ENCODE results near the gene ZNRF4. TPM values are rescaled to one million over a fixed set of nuclear protein-coding genes. Genes with fewer than 3 reads are reported as not detected.

ZNRF4 gene
- total RNA-seq, 4 donors from 2014 or later, result not detected

DNA sequence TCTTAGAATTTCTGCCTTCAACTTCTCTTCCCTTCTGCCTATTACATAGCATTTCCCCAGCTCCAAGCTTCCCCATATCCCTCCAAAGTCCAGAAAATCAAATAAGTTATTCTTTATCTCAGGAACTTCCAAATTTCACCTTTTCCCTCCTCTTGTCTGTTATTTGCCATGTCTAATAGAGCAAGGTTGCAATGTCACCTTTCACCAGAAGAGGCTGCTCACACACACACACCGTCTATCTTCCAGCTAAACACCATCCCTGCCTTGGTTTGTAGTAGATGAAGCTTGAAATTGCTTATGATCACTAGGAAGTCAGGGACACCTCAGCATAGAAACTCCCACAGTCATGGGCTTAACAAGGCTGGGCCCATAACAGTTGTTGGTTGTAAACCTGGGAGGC is 48.4 kb downstream of the ZNRF4 start:
- Histone ChIP-seq H3K36me3 (no peaks in the 10 kb centered on the region), H3K27me3 (no peaks in the 10 kb centered on the region), H3K4me3 (no peak overlapping the region), H3K4me1 (no peaks in the 10 kb centered on the region), H3K9me3 (peaks cover 0 to 3% of the 10 kb centered on the region in 2 donors), H3K27ac (no peak overlapping the region)
- TF ChIP-seq POLR2A (IDR thresholded peaks at IDR 0.05), result no peak
- TF ChIP-seq, protein P1, sequence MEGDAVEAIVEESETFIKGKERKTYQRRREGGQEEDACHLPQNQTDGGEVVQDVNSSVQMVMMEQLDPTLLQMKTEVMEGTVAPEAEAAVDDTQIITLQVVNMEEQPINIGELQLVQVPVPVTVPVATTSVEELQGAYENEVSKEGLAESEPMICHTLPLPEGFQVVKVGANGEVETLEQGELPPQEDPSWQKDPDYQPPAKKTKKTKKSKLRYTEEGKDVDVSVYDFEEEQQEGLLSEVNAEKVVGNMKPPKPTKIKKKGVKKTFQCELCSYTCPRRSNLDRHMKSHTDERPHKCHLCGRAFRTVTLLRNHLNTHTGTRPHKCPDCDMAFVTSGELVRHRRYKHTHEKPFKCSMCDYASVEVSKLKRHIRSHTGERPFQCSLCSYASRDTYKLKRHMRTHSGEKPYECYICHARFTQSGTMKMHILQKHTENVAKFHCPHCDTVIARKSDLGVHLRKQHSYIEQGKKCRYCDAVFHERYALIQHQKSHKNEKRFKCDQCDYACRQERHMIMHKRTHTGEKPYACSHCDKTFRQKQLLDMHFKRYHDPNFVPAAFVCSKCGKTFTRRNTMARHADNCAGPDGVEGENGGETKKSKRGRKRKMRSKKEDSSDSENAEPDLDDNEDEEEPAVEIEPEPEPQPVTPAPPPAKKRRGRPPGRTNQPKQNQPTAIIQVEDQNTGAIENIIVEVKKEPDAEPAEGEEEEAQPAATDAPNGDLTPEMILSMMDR (IDR thresholded peaks at IDR 0.05), result no peak
- DNase-seq, result no peak
- intact Hi-C loops (cut with DNase I; ENCODE audit: low total_unique reads), result no loop called here

DNA sequence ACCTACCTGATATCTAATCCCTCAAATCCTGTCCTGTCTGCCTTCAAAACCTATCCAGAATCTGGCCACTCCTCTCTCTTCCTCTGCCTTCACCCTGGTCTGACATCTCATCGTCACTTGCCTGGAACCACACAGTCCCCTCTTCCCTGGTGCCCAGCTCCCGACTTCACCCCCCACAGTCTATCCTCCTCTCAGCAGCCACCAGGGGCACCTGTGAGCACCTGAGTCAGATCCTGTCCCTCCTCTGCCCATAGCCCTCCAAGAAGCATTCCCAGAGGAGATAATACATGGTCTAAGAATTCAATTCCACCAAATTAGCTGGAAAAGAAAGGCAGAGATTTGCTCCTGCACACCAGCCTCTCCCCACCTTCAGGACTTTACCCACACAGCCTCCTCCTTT is 48.9 kb downstream of the ZNRF4 start:
- H3K27me3 ChIP-seq, result no peaks in the 10 kb centered on the region
- no peaks in the 10 kb centered on the region for H3K36me3 ChIP-seq
- no peak overlapping the region for H3K4me3 ChIP-seq
- no peak overlapping the region for H3K27ac ChIP-seq
- peaks cover 0 to 3% of the 10 kb centered on the region in 2 donors for H3K9me3 ChIP-seq
- TF ChIP-seq POLR2A (IDR thresholded peaks at IDR 0.05), result no peak
- TF ChIP-seq, protein P1 (IDR thresholded peaks at IDR 0.05), result no peak
- no peak for DNase-seq
- H3K4me1 ChIP-seq, result no peaks in the 10 kb centered on the region
- intact Hi-C loops (cut with DNase I; ENCODE audit: low total_unique reads), result no loop called here

Other genes with a start within 250 kb of the ZNRF4 start
- 100 to 1,000 TPM in 2 of 4 donors, 10 to 100 TPM in 2; 52.8 to 304 (median 125) TPM for gene PTPRS, start 114.6 kb upstream of the ZNRF4 start, total RNA-seq
- gene TINCR, start 112.5 kb downstream of the ZNRF4 start, total RNA-seq, result 1 to 10 TPM in 2 of 4 donors, not detected in 2; 1.2 to 5.3 TPM
- 100 to 1,000 TPM in 2 of 4 donors, 10 to 100 TPM in 2; 45.0 to 250 (median 129) TPM for gene SAFB2, start 167.4 kb downstream of the ZNRF4 start, total RNA-seq
- 100 to 1,000 TPM in 1 of 4 donors, 10 to 100 TPM in 3; 35.9 to 129 (median 97.4) TPM for gene SAFB, start 167.7 kb downstream of the ZNRF4 start, total RNA-seq
- 10 to 100 TPM in 3 of 4 donors, 1 to 10 TPM in 1; 2.8 to 36.7 (median 21.1) TPM for gene MICOS13, start 225.1 kb downstream of the ZNRF4 start, total RNA-seq
- 10 to 100 TPM in 1 of 4 donors, 1 to 10 TPM in 2, under 1 TPM in 1; 0.26 to 17.8 (median 7.1) TPM for gene HSD11B1L, start 225.6 kb downstream of the ZNRF4 start, total RNA-seq
- gene RPL36, start 234.9 kb downstream of the ZNRF4 start, total RNA-seq, result 1,000 to 10,000 TPM in 1 of 4 donors, 100 to 1,000 TPM in 3; 269 to 1,645 (median 565) TPM

Measured in uterus (tissue), 4 donors.